ENCODE measurements around the gene PHACTR2.
"Not testable (repeated sequence)": the region's sequence is repeated elsewhere in the genome, so short reads cannot be mapped to it uniquely, and the experiment has no call there.

Gene PHACTR2

DNA sequence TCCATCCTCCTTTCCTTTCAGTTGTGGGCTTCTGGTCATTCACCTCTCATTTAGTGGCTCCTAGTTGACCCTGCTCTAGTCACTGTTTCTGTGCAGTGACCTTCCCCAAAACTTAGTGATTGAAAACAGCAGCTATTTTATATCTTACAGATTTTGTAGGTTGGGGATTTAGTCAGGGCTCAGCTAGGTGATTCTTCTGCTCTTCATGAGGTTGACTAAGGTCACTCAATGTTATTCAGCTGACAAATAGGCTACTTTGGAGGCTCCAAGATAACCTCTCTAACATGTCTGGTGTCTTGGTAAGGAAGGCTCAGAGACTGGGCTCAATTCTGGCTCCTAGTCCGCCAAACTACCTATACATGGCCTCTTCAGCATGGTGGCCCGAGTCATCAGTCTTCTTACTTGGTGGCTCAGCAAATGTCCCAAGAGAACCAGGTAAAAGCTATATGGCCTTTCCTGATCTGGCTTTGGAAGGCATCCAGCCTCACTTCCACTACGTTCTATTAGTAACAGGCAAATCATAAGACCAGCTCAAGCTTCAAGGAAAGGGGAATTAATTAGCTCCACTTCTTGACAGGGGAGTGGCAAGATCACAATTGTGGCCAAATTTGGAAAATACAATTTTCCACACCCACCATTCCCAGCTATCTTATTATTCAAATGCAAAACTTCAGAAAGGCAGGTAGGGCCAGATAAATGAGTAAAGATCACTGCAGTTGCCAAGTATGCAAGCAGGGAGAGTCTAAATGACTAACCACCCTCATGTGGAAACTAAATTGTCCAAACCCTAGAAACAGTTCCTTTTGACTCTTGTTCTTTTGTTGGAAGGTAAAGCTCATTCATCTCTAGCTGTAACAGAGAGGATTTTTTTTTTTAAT is 114.9 kb downstream of the PHACTR2 start:
- Histone ChIP-seq H3K27me3 (ENCODE audit: insufficient read depth, poor library complexity, severe bottlenecking) (no peaks in the 10 kb centered on the region), H3K27ac (replicated peaks) (no peak overlapping the region), H3K4me3 (replicated peaks; ENCODE audit: insufficient read depth, low read length) (no peak overlapping the region)
- TF ChIP-seq, protein P1, sequence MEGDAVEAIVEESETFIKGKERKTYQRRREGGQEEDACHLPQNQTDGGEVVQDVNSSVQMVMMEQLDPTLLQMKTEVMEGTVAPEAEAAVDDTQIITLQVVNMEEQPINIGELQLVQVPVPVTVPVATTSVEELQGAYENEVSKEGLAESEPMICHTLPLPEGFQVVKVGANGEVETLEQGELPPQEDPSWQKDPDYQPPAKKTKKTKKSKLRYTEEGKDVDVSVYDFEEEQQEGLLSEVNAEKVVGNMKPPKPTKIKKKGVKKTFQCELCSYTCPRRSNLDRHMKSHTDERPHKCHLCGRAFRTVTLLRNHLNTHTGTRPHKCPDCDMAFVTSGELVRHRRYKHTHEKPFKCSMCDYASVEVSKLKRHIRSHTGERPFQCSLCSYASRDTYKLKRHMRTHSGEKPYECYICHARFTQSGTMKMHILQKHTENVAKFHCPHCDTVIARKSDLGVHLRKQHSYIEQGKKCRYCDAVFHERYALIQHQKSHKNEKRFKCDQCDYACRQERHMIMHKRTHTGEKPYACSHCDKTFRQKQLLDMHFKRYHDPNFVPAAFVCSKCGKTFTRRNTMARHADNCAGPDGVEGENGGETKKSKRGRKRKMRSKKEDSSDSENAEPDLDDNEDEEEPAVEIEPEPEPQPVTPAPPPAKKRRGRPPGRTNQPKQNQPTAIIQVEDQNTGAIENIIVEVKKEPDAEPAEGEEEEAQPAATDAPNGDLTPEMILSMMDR (IDR thresholded peaks at IDR 0.05; ENCODE audit: insufficient read depth, low read length), result no peak
- TF ChIP-seq POLR2AphosphoS5 (IDR thresholded peaks at IDR 0.05; ENCODE audit: low read depth) (no peak), GABPA (IDR thresholded peaks at IDR 0.05; ENCODE audit: low read depth) (no peak), SPI1 (IDR thresholded peaks at IDR 0.05; ENCODE audit: borderline replicate concordance, low read depth) (no peak)
- TF ChIP-seq, protein P2, sequence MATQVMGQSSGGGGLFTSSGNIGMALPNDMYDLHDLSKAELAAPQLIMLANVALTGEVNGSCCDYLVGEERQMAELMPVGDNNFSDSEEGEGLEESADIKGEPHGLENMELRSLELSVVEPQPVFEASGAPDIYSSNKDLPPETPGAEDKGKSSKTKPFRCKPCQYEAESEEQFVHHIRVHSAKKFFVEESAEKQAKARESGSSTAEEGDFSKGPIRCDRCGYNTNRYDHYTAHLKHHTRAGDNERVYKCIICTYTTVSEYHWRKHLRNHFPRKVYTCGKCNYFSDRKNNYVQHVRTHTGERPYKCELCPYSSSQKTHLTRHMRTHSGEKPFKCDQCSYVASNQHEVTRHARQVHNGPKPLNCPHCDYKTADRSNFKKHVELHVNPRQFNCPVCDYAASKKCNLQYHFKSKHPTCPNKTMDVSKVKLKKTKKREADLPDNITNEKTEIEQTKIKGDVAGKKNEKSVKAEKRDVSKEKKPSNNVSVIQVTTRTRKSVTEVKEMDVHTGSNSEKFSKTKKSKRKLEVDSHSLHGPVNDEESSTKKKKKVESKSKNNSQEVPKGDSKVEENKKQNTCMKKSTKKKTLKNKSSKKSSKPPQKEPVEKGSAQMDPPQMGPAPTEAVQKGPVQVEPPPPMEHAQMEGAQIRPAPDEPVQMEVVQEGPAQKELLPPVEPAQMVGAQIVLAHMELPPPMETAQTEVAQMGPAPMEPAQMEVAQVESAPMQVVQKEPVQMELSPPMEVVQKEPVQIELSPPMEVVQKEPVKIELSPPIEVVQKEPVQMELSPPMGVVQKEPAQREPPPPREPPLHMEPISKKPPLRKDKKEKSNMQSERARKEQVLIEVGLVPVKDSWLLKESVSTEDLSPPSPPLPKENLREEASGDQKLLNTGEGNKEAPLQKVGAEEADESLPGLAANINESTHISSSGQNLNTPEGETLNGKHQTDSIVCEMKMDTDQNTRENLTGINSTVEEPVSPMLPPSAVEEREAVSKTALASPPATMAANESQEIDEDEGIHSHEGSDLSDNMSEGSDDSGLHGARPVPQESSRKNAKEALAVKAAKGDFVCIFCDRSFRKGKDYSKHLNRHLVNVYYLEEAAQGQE (IDR thresholded peaks at IDR 0.05; ENCODE audit: insufficient replicate concordance, low read depth), result no peak
- no peak for DNase-seq (ENCODE audit: low read depth in 1 of 2, low spot score in 1 of 2)

DNA sequence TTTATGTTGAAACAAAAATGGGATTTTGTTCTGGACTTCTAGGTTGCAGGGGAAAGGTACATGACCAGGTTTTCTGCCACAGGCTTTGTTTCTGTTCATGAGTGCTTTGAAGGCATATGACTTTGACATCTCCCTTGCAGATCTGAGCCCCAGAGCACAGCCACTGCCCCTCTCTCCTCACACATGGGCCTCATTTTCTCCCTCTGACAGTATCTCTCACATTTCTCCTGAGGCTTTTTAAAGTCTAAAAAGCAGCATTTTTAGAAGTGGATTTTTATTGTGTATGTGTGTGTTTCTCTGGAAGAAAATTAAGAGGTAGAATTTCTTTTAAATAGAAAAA is 115.5 kb downstream of the PHACTR2 start:
- no peak for DNase-seq (ENCODE audit: low read depth in 1 of 2, low spot score in 1 of 2)
- no peaks in the 10 kb centered on the region for H3K27me3 ChIP-seq (ENCODE audit: insufficient read depth, poor library complexity, severe bottlenecking)
- H3K4me3 ChIP-seq (replicated peaks; ENCODE audit: insufficient read depth, low read length), result no peak overlapping the region
- no peak overlapping the region for H3K27ac ChIP-seq (replicated peaks)
- no peak for TF ChIP-seq GABPA (IDR thresholded peaks at IDR 0.05; ENCODE audit: low read depth)
- TF ChIP-seq, protein P1 (IDR thresholded peaks at IDR 0.05; ENCODE audit: insufficient read depth, low read length), result no peak

DNA sequence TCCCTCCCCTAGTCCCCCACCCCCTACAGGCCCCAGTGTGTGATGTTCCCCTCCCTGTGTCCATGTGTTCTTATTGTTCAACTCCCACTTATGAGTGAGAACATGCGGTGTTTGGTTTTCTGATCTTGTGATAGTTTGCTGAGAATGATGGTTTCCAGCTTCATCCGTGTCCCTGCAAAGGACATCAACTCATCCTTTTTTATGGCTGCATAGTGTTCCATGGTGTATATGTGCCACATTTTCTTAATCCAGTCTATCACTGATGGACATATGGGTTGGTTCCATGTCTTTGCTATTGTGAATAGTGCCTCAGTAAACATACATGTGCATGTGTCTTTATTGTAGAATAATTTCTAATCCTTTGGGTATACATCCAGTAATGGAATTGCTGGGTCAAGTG is 118.8 kb downstream of the PHACTR2 start:
- not testable (repeated sequence) for H3K27ac ChIP-seq (replicated peaks); DNase-seq (ENCODE audit: low read depth in 1 of 2, low spot score in 1 of 2); H3K27me3 ChIP-seq (ENCODE audit: insufficient read depth, poor library complexity, severe bottlenecking); H3K4me3 ChIP-seq (replicated peaks; ENCODE audit: insufficient read depth, low read length)

DNA sequence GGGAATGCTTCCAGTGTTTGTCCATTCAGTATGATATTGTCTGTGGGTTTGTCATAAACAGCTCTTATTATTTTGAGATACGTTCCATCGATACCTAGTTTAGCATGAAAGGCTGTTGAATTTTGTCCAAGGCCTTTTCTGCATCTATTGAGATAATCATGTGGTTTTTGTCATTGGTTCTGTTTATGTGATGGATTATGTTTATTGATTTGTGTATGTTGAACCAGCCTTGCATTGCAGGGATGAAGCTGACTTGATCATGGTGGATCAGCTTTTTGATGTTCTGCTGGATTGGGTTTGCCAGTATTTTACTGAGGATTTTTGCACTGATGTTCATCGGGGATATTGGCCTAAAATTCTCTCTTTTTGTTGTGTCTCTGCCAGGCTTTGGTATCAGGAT is 120.7 kb downstream of the PHACTR2 start:
- H3K27ac ChIP-seq (replicated peaks); H3K27me3 ChIP-seq (ENCODE audit: insufficient read depth, poor library complexity, severe bottlenecking); DNase-seq (ENCODE audit: low read depth in 1 of 2, low spot score in 1 of 2); H3K4me3 ChIP-seq (replicated peaks; ENCODE audit: insufficient read depth, low read length): not testable (repeated sequence)

DNA sequence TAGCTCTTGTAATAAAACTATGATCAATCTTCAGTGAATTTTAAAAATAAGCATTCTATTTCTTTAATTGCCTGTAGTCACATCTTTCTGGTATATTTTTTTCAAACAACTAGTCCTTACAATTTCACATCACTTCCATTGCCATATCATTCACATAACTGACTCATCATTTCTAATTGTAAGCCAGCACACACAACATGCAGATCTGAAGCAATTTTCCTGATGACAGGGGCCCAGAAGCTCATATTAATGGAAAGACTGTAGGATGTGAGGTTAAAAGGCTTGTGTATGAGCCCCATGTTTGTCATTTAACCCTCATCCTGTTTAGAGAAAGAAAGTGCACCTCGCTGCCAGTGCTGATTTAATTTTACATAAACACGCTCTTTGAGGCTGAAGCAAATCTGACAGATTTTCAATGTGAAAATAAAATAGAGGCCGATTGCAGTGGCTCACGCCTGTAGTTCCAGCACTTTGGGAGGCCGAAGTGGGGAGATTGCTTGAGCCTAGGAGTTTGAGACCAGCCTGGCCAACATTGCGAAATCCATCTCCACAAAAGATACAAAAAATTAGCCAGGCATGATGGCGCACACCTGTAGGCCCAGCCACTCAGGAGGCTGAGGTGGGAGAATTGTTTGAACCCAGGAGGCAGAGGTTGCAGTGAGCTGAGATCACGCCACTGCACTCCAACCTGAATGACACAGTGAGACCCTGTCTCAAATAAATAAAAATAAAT is 125.2 kb downstream of the PHACTR2 start:
- H3K27ac ChIP-seq (replicated peaks), result no peak overlapping the region
- peak in 1 of 2 experiments; percentile 15 for DNase-seq (ENCODE audit: low read depth in 1 of 2, low spot score in 1 of 2)
- TF ChIP-seq GABPA (IDR thresholded peaks at IDR 0.05; ENCODE audit: low read depth), result no peak
- TF ChIP-seq, protein P2 (IDR thresholded peaks at IDR 0.05; ENCODE audit: insufficient replicate concordance, low read depth), result no peak
- TF ChIP-seq SPI1 (IDR thresholded peaks at IDR 0.05; ENCODE audit: borderline replicate concordance, low read depth), result no peak
- no peak for TF ChIP-seq POLR2AphosphoS5 (IDR thresholded peaks at IDR 0.05; ENCODE audit: low read depth)
- TF ChIP-seq, protein P1 (IDR thresholded peaks at IDR 0.05; ENCODE audit: insufficient read depth, low read length), result no peak
- H3K4me3 ChIP-seq (replicated peaks; ENCODE audit: insufficient read depth, low read length), result no peak overlapping the region
- H3K27me3 ChIP-seq (ENCODE audit: insufficient read depth, poor library complexity, severe bottlenecking), result no peaks in the 10 kb centered on the region

All from HL-60 (cell line).